Muscle of back (tissue), 11 donors: Measurements from ENCODE around the gene TPO. TPM values are rescaled to one million over a fixed set of nuclear protein-coding genes. Genes with fewer than 3 reads are reported as not detected.
"Not testable (repeated sequence)": the region's sequence is repeated elsewhere in the genome, so short reads cannot be mapped to it uniquely, and the experiment has no call there.

Experiments used
- DNase-seq, 3 donors: peaks; one replicate each; pipeline versions ENCODE4 v3.0.0 to v3.0.0-alpha.2; 2013
- polyA plus RNA-seq, 10 donors: library from polyadenylated mRNA; unstranded; fragments of 120-200 nt; gene quantifications; one replicate each; pipeline ENCODE4 v1.2.1, GENCODE V29; 2013; ENCODE audit not compliant: insufficient read length in 10 of 10

Gene TPO
- polyA plus RNA-seq, 10 donors, result 0.04 to 0.68 (median 0.27) TPM

- no peak for DNase-seq
These were observed 8.1 kb upstream of the TPO start for GRCh38 chr2:1405124-1405523.

DNA sequence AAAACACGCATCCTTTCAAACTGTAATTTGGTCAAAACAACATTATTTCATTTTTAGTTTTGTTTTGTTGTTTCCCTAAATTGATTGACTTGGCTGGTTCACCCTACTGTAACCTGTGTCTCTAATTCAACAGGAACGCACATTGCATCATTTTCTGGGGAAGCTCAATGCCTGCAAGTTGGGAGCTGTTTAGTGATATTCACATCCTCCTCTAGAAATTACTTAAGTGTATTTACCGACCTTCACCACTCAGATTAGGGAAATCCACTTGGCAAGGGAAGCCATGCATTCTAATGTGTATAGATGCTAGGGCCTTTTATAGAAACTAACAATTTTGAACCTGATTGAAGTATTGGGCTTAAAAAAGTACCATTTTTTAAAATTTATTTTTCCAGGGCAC is 7.3 kb upstream of the TPO start:
- no peak for DNase-seq

GRCh38 chr2:1406434-1406833 is 6.8 kb upstream of the TPO start:
- DNase-seq, result no peak

GRCh38 chr2:1407950-1408675 is 5.2 kb upstream of the TPO start:
- no peak for DNase-seq

DNA sequence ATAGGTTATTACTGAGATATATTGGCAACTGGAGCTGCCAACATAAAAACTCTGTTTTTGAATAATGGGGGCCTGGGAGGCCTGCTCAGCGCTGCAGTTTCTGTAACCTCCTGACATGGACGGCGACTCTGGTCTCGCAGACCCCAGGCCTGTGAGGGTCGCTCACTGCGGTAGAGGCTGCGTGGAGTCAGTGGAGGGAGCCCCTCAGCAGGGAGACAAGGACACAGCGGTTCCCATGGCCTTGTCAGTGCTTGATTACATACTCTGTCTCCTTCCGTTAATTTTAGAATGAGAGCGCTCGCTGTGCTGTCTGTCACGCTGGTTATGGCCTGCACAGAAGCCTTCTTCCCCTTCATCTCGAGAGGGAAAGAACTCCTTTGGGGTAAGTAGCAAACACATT is 858 bp downstream of the TPO start:
- no peak for DNase-seq

DNA sequence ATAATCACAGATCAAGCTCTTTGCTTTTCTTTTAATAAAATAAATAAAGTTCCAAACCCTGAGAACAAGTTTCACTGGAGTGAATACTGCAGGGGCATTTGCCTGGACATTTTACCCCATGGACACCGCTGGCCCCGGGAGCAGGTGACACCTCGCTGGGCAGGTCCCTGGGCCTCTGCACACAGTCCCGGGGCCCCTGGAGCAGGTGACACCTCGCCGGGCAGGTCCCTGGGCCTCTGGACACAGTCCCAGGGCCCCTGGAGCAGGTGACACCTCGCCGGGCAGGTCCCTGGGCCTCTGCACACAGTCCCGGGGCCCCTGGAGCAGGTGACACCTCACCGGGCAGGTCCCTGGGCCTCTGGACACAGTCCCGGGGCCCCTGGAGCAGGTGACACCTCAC is 1.6 kb downstream of the TPO start:
- DNase-seq, result not testable (repeated sequence)

GRCh38 chr2:1415501-1415900 is 2.2 kb downstream of the TPO start:
- DNase-seq, result no peak

DNA sequence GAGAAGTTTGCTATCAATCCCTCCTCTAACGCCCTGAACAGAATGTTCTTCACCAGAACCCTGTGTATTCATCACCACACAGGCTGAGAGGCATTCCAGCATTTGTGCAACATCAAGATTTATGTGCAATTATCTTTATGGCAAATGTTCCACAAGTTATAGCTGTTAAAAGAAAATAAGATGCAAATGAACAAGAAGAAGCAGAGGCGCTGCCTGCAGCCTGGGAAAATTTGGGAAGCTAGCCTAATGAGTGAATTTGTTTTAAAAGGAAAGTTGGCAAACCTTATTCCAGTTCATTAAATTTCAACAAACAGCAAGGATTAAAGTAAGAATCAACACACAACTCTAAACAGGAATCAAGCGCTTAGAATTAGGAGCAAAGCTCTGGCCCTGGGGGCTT is 5.3 kb downstream of the TPO start:
- peak in 1 of 3 donors; percentile 11 for DNase-seq

DNA sequence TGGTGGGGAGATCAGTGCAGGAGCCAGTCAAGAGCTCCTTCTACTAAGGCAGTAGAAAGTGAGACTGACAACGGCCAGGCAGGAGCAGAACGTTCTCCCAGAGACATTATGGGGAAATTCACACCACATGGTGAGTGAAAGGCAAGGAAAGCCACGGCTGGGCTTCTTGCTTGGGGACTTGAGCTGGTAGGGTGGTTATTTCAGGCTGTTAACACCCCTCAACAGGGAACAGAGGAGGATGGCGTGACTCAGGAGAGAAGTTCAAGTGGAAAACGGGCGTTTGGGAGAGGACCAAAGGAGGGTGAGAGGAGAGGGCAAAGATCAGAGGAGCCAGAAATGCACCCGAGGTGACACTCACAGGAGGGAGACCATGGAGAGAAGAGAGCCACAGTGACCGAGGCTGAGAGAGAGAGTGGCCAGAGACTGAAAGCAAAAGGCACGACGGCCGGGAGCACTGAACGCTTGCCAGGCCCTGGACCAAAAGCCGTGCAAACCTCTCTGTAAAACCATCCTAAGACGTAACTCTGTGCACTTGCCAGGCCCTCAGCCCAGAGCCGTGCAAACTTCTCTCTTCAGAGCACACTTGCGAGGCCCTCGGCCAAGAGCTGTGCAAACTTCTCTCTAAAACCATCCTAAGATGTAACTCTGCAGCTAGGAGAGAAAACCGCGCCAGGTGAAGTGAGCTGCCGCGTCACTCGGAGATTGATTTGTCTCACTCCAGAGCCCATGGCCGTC is 7.7 kb downstream of the TPO start:
- no peak for DNase-seq

GRCh38 chr2:1421731-1422130 is 8.5 kb downstream of the TPO start:
- DNase-seq, result no peak

GRCh38 chr2:1422131-1422530 is 8.9 kb downstream of the TPO start:
- DNase-seq, result no peak

DNA sequence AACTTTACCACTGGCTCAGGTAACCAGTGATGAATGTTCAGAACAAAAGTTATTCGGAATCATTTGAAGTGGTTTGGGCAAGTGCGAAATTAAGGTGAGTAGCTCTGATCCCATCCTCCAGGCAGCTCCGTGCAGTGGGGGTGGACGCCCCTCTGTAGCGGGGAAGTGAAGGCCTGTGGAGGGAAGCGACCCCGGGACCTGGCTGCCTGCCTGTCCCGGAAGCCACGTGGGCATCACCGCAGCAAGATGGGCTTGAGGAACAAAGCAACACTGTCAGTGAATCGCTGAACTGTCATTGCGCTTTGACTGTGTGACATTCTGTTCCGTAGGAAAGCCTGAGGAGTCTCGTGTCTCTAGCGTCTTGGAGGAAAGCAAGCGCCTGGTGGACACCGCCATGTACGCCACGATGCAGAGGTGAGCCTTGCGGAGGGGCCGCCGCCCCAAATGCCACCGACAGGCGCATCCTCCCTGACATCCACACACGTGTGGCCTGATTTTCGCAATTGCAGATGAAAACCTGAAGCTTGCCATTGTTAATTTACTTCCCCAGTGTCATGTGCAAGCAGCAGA is 9.5 kb downstream of the TPO start:
- DNase-seq, result no peak

- no peak for DNase-seq
These were observed 13.8 kb downstream of the TPO start for GRCh38 chr2:1427086-1427485.

DNA sequence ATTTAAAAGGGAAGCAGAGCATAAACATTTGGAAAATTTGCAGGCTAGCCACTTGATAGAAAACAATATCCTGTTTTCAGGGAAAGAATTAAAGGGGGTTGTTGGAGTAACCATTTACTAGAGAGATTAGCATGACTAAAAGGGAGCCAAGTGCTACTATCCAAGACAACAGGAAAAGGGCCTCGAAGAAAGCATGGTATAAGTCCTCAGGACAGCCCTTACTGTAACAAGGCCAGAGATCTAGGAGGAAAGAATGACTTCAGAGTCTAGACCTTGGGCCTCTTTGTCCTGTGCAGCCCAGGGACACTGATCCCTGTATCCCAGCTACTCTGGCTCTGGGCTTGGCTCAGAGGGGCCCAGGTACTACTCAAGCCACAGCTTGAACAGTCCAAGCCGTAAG is 16.6 kb downstream of the TPO start:
- no peak for DNase-seq

GRCh38 chr2:1430491-1430890 is 17.2 kb downstream of the TPO start:
- DNase-seq, result no peak

- no peak for DNase-seq
These were observed 18.7 kb downstream of the TPO start for GRCh38 chr2:1431886-1432400.

DNA sequence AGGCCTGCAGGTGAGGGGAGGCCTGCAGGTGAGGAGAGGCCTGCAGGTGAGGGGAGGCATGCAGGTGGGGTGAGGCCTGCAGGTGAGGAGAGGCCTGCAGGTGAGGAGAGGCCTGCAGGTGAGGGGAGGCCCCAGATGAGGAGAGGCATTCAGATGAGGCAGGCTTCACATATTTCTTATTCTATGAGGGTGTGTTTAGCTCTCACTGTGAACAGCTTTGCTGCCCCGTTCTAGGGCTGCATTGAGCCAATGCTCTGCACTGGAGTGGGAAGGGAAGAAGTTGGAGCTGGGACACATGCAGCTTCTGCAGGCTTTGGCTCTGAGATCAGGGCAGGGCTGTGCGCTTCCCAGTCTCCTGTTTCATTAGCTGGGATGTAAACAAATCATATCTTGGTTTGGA is 19.5 kb downstream of the TPO start:
- DNase-seq, result no peak

GRCh38 chr2:1436369-1436768 is 23.1 kb downstream of the TPO start:
- DNase-seq, result no peak

DNA sequence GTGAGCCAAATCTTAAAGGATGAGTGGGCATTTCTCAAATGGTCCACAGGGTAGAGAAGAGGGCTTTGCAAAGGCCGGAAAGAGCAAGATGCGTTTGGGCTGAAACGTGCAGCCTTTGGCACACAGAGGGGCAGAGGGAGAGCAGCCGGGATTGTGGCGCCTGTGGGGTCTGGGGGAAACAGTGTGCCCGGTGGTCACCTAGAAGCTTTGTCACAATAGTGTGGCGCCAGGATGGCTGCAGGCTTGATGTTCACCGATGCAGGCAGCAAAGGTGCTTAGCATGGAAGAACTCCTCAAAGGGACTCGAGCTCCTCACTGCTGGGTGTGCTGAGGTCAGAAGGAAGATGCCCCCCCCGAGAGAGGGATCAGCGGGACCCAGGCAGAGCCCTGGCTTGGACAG is 23.8 kb downstream of the TPO start:
- DNase-seq, result no peak

DNA sequence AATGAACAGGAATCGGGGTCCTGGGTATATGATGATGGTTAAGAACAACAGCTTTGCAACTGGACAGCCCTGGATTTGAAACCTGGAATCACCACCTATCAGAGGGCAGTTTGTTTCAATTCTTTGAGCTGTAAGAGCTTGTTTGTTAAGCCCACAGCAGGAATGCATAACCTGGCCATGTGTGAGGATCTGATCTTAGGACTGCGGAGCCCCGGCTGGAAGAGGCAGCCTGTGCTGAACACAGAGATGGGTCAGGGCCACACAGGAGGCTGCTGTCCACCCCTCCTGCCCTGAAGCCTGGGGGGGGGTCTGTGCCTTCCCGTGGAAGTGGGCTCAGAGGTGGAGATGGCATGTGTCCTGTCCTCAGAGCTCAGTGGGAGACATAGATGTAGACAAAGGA is 24.3 kb downstream of the TPO start:
- DNase-seq, result no peak

- no peak for DNase-seq
These were observed 25.7 kb downstream of the TPO start for GRCh38 chr2:1438972-1439371.

- DNase-seq, result no peak
These were observed 27.3 kb downstream of the TPO start for GRCh38 chr2:1440581-1440980.

GRCh38 chr2:1446301-1446700 is 33.0 kb downstream of the TPO start:
- no peak for DNase-seq
